A673 (cell line): Measurements from ENCODE around the gene PAPSS2.

Experiments used
- CTCF ChIP-seq: fragments of 300-800, 200-600 bp; sonication (generic); conservative IDR thresholded peaks from 2 replicates; pipeline ENCODE4 v1.5.1; 2017; ENCODE audit warnings: low read depth, mild to moderate bottlenecking, antibody characterized with exemption, low read length, moderate library complexity, mixed read lengths
- EZH2 ChIP-seq: fragments of 200-600 bp; sonication (generic); IDR thresholded peaks from 2 replicates; pipeline ENCODE4 v1.6.1; 2017; ENCODE audit warnings: borderline replicate concordance, low read depth, mild to moderate bottlenecking, mixed read lengths, antibody characterized with exemption, low read length; ENCODE audit not compliant: poor library complexity, severe bottlenecking

GRCh38 chr10:87646935-87647334, 12.7 kb upstream of the PAPSS2 start:
- TF ChIP-seq CTCF (no peak), EZH2 (no peak)
